AG09319 (cell line): ENCODE results near the gene MSANTD1.
"Not testable (repeated sequence)": the region's sequence is repeated elsewhere in the genome, so short reads cannot be mapped to it uniquely, and the experiment has no call there.

Experiments
- DNase-seq: peaks from one replicate; pipeline ENCODE4 v3.0.0-alpha.2; 2010; ENCODE audit warnings: low read depth; ENCODE audit errors: extremely low read depth
- CTCF ChIP-seq: IDR thresholded peaks from 2 replicates; pipeline ENCODE4 v1.5.1; 2011; ENCODE audit warnings: low read depth, mild to moderate bottlenecking, inconsistent platforms, low read length, moderate library complexity

MSANTD1 gene

DNA sequence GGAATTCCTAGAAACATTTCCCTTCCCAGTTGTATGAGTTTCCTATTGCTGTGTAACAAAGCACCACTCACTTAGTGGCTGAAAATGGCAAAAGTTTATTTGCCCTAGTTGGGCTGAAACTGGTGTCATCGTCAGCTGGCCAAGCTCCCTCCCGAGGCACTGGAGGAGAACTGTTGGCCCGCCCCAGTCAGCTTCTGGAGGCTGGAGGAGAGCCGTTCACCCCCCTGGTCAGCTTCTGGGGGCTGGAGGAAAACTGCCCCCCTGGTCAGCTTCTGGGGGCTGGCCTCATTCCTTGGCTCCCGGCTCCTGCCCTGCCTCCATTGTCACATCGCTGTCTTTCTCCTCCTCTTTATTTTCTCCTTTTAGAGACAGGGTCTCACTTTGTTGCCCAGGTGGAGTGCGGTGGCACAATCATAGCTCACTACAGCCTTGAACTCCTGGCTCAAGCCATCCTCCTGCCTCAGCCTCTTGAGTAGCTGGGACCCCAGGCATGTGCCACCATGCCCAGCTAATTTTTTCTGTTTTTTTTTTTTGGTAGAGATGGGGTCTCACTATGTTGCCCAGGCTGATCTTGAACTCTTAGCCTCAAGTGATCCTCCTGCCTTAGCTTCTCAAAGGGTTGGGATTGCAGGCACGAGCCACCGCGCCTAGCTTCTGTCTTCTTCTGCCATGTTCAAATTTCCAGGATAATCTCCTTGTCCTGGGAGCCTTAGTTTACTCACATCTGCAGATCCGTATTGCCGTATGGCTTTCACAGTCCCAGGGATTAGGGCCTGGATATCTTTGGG lies 47.1 kb downstream of the MSANTD1 start:
- TF ChIP-seq CTCF, result no peak
- no peak for DNase-seq

- TF ChIP-seq CTCF, result no peak
- DNase-seq, result no peak
Measured at GRCh38 chr4:3296651-3297050, 47.7 kb downstream of the MSANTD1 start.

DNA sequence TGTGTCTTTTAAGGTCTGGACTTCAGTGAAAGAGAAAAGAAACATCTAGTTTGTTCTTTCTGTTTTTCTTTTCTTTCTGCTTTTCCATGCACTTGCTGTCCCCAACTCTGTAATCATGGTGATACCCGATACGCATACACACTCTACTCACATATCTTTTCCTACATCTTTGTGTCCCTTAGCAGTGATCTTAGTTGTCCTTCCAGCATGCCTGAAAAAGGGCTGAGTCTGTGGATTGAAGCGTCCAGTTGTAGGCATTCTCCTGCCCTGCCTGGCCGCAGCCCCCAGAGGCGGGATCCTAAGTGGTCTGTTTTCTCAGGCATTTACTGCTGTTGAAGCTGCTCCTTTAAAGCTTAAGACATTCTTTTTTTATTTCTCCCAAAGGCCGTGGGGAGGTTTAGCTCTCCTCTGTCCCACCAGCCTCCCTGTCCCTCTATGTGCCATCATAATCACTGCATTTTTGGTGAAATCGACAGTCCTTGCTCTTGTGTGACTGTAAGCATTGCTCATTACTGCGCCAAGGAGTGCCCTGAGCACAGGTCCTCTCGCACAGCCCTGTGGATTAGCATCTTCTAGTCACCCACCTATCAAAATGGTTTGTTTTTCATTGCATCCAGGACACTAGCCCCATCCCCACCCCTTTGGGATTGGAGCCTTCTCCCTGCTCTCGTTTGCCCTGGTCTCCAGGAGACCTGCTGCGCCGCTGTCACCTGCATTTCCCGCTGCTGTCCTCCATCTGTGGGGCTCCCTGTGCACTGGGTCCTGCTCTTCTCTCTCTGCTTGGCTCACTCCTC lies 48.3 kb downstream of the MSANTD1 start:
- no peak for TF ChIP-seq CTCF
- no peak for DNase-seq

DNA sequence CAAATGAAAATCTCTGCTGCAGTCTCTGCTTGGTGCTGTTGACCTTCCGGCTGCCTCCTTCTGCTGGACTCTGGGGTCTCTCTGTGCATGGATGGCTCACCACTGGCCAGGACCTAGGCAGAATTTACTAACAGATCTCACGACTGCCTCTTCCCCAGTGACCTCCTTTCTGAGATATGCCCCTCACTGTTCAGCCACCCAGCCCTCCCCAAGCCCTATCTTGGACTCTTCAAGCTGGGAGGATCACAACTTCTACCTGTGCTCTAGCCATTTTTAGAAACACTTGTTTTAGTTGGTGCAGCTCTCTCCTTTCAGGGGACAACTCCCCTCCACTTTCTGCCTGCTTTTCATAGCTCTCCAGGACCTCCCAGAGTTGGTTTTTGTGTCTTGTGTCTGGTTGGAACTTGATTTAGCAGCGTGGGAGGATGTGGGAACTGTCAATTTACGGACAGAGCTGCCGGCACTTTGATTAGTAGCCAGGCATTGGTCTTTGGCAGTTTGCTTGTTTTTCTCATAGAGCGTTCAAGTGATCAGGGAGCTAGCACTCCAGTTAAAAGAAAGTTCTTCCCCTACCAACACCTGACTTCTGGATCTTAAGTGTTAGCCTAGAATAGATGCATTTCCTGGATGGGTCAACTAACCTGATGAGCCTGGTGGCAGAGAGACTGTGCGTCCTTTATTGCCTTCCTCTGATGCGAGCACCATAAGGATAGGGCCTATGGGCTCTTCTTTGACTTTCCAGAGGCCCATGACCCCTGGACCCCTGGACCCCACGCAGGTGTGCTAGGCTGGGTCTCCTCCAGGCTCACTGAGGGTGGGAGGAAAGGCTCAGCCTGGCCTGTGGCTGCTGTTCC lies 50.4 kb downstream of the MSANTD1 start:
- no peak for TF ChIP-seq CTCF
- DNase-seq, result no peak

DNA sequence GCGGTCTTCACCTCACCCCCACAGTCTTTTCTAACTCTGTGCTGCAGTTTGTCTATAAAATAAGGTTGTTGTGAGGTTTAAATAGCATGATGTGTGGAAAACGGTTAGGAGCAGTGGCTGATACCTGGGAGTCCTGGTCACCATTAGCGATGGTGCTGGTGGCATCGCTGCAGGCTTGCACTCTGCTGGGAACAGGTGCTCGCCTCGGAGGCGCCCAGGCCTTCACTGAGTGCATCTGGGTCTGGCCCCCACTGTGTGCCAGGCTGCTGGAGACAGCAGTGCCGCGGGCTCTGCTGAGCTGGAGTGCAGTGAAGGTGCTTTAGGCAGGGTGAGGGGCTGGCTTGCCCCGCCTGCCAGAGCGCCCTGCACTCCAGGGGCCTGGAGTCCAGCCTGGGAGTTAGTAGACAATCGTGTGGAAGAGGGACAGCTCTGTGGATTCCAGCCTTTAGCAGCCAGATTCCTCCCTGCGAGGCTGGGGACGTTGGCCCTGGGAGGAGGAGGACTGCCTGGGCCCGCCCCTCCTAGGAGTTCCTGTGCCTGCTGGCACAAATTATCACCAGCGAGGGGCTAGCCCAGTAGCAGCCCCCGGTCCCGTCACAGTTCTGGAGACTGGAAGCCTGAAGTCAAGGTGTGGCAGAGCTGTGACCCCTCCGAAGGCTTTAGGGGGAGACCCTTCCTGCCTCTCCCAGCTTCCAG lies 51.2 kb downstream of the MSANTD1 start:
- TF ChIP-seq CTCF, result no peak
- DNase-seq, result no peak

DNA sequence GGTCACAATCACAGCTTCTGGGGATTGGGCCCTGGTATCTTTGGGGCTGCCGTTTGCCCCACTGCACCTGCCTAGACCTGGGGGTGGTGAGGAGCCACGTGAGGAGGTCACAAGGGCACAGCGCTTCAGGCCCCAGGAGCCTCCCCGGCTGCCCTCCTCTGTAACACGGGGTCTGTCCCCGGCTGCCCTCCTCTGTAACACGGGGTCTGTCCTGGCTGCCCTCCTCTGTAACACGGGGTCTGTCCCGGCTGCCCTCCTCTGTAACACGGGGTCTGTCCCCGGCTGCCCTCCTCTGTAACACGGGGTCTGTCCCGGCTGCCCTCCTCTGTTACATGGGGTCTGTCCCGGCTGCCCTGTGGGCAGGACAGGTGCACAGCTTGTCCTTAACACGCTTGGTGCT lies 51.9 kb downstream of the MSANTD1 start:
- DNase-seq, result not testable (repeated sequence)
